Hepatocyte (in vitro differentiated cells): ENCODE data around the gene COL6A3. TPM values are rescaled to one million over a fixed set of nuclear protein-coding genes. Genes with fewer than 3 reads are reported as not detected.
A peak's percentile ranks its signal among the peaks of the same experiment; 100 is the strongest.

Experiments
- DNase-seq: peaks from one replicate; pipeline ENCODE4 v3.0.0-alpha.2; 2016; ENCODE audit warnings: low spot score
- H2AFZ ChIP-seq: fragments of 200-600 bp; sonication (generic); 2 replicates; pipeline ENCODE4 v1.6.0; 2016; ENCODE audit warnings: antibody characterized with exemption, mild to moderate bottlenecking
- H3K27ac ChIP-seq: fragments of 200-600 bp; sonication (generic); 2 replicates; pipeline ENCODE4 v1.5.1; 2016; ENCODE audit warnings: mild to moderate bottlenecking
- H3K27me3 ChIP-seq: fragments of 200-600 bp; sonication (generic); 2 replicates; pipeline ENCODE4 v1.6.1; 2016
- H3K36me3 ChIP-seq: fragments of 200-600 bp; sonication (generic); replicated peaks from 2 replicates; pipeline ENCODE4 v1.5.1; 2016; ENCODE audit warnings: low read depth; ENCODE audit not compliant: insufficient read depth
- H3K4me1 ChIP-seq: fragments of 200-600 bp; sonication (generic); 2 replicates; pipeline ENCODE4 v1.5.1; 2016; ENCODE audit warnings: mild to moderate bottlenecking, moderate library complexity; ENCODE audit not compliant: insufficient read depth
- H3K4me2 ChIP-seq: fragments of 200-600 bp; sonication (generic); 2 replicates; pipeline ENCODE4 v1.6.0; 2016
- H3K4me3 ChIP-seq: fragments of 200-600 bp; sonication (generic); 2 replicates; pipeline ENCODE4 v1.5.1; 2016; ENCODE audit warnings: mild to moderate bottlenecking
- H3K79me2 ChIP-seq: fragments of 200-600 bp; sonication (generic); 2 replicates; pipeline ENCODE4 v1.6.0; 2017; ENCODE audit warnings: mild to moderate bottlenecking
- H3K9me2 ChIP-seq: fragments of 200-600 bp; sonication (generic); replicated peaks from 2 replicates; pipeline ENCODE4 v1.6.0; 2017; ENCODE audit warnings: mild to moderate bottlenecking; ENCODE audit not compliant: insufficient read depth
- H3K9me3 ChIP-seq: fragments of 200-600 bp; sonication (generic); 2 replicates; pipeline ENCODE4 v1.5.1; 2016; ENCODE audit warnings: low read depth, mild to moderate bottlenecking
- H4K20me1 ChIP-seq: fragments of 200-600 bp; sonication (generic); 2 replicates; pipeline ENCODE4 v1.6.0; 2016; ENCODE audit warnings: mild to moderate bottlenecking; ENCODE audit not compliant: insufficient read depth, poor library complexity, severe bottlenecking
- EZH2 ChIP-seq: fragments of 200-600 bp; sonication (generic); IDR thresholded peaks from 2 replicates; pipeline ENCODE4 v1.6.1; 2016; ENCODE audit warnings: antibody characterized with exemption, mild to moderate bottlenecking, borderline replicate concordance
- EZH2phosphoT487 ChIP-seq: fragments of 200-600 bp; sonication (generic); IDR thresholded peaks from one replicate; pipeline ENCODE4 v1.6.1; 2018; ENCODE audit warnings: antibody characterized with exemption, mild to moderate bottlenecking, low read depth, moderate library complexity; ENCODE audit not compliant: unreplicated experiment, severe bottlenecking
- WGBS: methylation state at CpG from one replicate; pipeline ENCODE4 v1.1.6; 2016; ENCODE audit warnings: low lambda C conversion rate; ENCODE audit errors: missing lambda C conversion rate; 5-methylcytosine and 5-hydroxymethylcytosine counted together
- polyA plus RNA-seq: library from polyadenylated mRNA; unstranded; fragments of >200 nt; fragmentation: Nextera tagmentation; extraction: Ambion mirVana; gene quantifications from 2 replicates; pipeline ENCODE4 v1.2.1, GENCODE V29; 2016
- total RNA-seq: library from RNA; depleted of rRNA; stranded (reverse); fragments of >200 nt; gene quantifications from 2 replicates; pipeline ENCODE4 v1.2.3, GENCODE V29; 2014
- TF ChIP-seq, protein P1 (sequence below): fragments of 200-600 bp; sonication (generic); IDR thresholded peaks from 2 replicates; pipeline ENCODE4 v1.5.1; 2016; ENCODE audit warnings: antibody characterized with exemption, mild to moderate bottlenecking; ENCODE audit not compliant: poor library complexity

Gene COL6A3
- total and polyA plus RNA-seq, 2 experiments from 2014 or later, result 80.7 to 250 TPM

DNA sequence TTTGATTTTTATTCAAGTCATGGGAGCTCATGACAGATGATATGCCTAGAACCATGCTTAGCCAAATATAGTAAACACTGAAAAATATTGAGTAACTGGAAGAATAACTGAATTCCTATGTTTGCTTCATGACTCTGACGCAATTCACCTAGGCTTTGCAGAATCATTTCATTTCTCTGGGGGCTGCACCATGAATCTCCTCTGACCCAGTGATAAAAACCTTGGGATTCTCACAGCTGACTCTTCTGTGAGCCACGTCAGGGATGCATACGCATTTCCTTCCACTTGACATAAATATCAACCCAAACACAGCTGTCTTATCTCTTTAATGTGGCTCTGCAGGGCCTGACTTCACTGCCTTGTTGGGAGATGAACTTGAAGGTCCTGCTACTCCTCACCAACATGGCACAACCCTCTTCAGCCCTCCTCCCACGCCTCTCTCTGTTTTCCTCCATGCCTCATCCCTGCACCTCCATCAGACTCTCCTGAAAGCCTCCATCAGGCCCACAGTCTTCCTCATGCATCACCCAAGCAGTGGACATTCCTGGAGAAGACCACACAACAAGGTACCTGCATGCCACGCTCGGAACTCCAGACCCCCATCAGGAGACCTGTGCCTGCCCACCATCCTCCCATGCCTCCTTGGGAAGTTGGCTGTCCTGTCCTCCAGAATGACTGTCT lies 29.8 kb downstream of the COL6A3 start:
- no peaks in the 10 kb centered on the region for H3K27me3 ChIP-seq
- WGBS, result 85% methylated on average over 6 of the region's 6 CpGs
- TF ChIP-seq EZH2phosphoT487, result no peak
- TF ChIP-seq, protein P1, sequence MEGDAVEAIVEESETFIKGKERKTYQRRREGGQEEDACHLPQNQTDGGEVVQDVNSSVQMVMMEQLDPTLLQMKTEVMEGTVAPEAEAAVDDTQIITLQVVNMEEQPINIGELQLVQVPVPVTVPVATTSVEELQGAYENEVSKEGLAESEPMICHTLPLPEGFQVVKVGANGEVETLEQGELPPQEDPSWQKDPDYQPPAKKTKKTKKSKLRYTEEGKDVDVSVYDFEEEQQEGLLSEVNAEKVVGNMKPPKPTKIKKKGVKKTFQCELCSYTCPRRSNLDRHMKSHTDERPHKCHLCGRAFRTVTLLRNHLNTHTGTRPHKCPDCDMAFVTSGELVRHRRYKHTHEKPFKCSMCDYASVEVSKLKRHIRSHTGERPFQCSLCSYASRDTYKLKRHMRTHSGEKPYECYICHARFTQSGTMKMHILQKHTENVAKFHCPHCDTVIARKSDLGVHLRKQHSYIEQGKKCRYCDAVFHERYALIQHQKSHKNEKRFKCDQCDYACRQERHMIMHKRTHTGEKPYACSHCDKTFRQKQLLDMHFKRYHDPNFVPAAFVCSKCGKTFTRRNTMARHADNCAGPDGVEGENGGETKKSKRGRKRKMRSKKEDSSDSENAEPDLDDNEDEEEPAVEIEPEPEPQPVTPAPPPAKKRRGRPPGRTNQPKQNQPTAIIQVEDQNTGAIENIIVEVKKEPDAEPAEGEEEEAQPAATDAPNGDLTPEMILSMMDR, result no peak
- no peak for TF ChIP-seq EZH2

DNA sequence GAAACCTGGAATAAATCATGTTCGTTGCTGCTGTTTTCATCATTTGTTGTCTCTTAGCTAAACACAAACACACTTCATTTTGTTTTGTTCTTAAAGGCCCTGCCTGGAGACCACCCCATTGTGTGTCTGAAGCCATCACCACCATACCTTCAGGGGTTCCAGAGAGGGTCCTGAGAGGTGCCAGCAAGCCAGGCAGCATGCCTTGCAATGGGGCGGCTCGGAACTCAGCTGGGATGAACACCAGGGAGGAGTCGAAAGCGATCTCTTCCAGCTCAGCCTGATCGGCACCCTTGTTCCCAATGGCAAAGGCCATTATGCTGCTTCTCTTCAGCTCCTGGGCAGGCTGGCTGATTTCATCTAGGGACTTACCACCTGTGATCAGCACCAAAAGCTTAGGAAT lies 33.2 kb downstream of the COL6A3 start:
- no peak for DNase-seq
- H3K4me2 ChIP-seq, result no peak overlapping the region
- no peak overlapping the region for H3K27ac ChIP-seq
- no peaks in the 10 kb centered on the region for H3K9me2 ChIP-seq
- H3K4me1 ChIP-seq, result no peaks in the 10 kb centered on the region
- H3K79me2 ChIP-seq, result peaks cover 20% of the 10 kb centered on the region
- H3K4me3 ChIP-seq, result no peak overlapping the region
- no peak overlapping the region for H2AFZ ChIP-seq
- WGBS, result 97% methylated on average over 6 of the region's 6 CpGs
- H3K27me3 ChIP-seq, result no peaks in the 10 kb centered on the region
- TF ChIP-seq, protein P1, result no peak
- no peak for TF ChIP-seq EZH2phosphoT487
- TF ChIP-seq EZH2, result no peak
- no peaks in the 10 kb centered on the region for H3K36me3 ChIP-seq
- H3K9me3 ChIP-seq, result no peaks in the 10 kb centered on the region
- H4K20me1 ChIP-seq, result no peaks in the 10 kb centered on the region

More for the DNA sequence above, 29.8 kb downstream of the COL6A3 start:
- Histone ChIP-seq H3K9me2 (no peaks in the 10 kb centered on the region), H3K36me3 (no peaks in the 10 kb centered on the region), H3K4me1 (no peaks in the 10 kb centered on the region), H3K4me3 (no peak overlapping the region), H3K79me2 (peaks cover 20% of the 10 kb centered on the region), H3K9me3 (no peaks in the 10 kb centered on the region), H3K4me2 (no peak overlapping the region), H2AFZ (no peak overlapping the region), H3K27ac (peak overlapping the region; percentile 59), H4K20me1 (no peaks in the 10 kb centered on the region)
- DNase-seq, result peak; percentile 19

DNA sequence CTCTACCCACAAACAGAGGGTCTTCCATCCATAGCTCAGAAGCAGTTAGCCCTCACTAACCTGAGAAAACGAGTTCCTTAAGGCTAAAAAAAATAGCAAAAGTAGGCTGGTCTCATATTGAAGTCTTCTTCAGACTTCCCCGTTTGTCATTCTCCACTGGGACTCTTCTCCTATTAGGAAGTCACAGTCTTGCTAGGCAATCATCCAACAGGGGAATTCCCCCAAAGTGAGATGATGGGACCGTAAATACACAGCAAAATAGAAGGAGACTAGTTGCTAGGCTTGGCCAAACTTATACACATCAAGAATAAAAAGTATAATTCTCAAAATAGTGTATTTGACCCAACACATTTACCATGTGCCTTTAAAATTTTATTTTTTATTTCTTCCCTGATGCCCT lies 34.3 kb downstream of the COL6A3 start:
- DNase-seq, result no peak
- Histone ChIP-seq H3K79me2 (peaks cover 16% of the 10 kb centered on the region), H2AFZ (no peak overlapping the region), H4K20me1 (no peaks in the 10 kb centered on the region), H3K4me3 (no peak overlapping the region), H3K4me1 (no peaks in the 10 kb centered on the region), H3K9me3 (no peaks in the 10 kb centered on the region), H3K4me2 (no peak overlapping the region), H3K27ac (no peak overlapping the region), H3K36me3 (no peaks in the 10 kb centered on the region), H3K9me2 (no peaks in the 10 kb centered on the region), H3K27me3 (no peaks in the 10 kb centered on the region)
- TF ChIP-seq EZH2 (no peak), EZH2phosphoT487 (no peak)
- TF ChIP-seq, protein P1, result no peak
- 88% methylated on average over 3 of the region's 3 CpGs for WGBS

DNA sequence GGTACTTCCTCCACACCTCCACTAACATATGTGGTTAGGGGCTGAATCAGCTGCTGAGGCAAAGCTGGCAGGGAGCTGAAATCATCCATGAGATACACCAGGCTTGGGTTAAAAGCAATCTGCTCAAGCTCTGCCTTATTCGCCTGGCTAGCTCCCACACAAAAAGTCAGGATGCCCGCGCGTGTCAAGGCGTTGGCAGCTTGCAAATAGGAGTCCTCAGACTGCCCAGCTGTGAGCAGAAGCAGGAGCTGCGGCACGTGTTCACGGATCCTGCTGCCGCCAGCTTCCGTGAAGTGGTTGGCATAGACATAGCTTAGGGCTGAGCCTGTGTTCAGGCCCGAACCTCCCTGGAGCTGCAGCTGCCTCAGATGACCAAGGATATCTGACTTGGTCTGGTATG lies 35.3 kb downstream of the COL6A3 start:
- TF ChIP-seq, protein P1, result no peak
- TF ChIP-seq EZH2phosphoT487, result no peak
- TF ChIP-seq EZH2, result no peak
- no peak for DNase-seq
- H4K20me1 ChIP-seq, result no peaks in the 10 kb centered on the region
- no peaks in the 10 kb centered on the region for H3K4me1 ChIP-seq
- no peak overlapping the region for H3K4me3 ChIP-seq
- H3K27me3 ChIP-seq, result no peaks in the 10 kb centered on the region
- no peaks in the 10 kb centered on the region for H3K9me3 ChIP-seq
- WGBS, result 97% methylated on average over 11 of the region's 11 CpGs
- no peak overlapping the region for H2AFZ ChIP-seq
- no peak overlapping the region for H3K4me2 ChIP-seq
- no peaks in the 10 kb centered on the region for H3K9me2 ChIP-seq
- H3K36me3 ChIP-seq, result no peaks in the 10 kb centered on the region
- peaks cover 16% of the 10 kb centered on the region for H3K79me2 ChIP-seq
- H3K27ac ChIP-seq, result no peak overlapping the region
